Skeletal muscle satellite cell (primary cell): ENCODE measurements around the gene TELO2. TPM values are rescaled to one million over a fixed set of nuclear protein-coding genes. Genes with fewer than 3 reads are reported as not detected.

Experiments used
- H3K27me3 ChIP-seq: 2 replicates; pipeline ENCODE4 v1.7.0; 2013; ENCODE audit warnings: low read length; ENCODE audit not compliant: control insufficient read depth, insufficient read depth
- H3K36me3 ChIP-seq: 2 replicates; pipeline ENCODE4 v1.7.0; 2013; ENCODE audit warnings: mild to moderate bottlenecking, control low read depth, low read length; ENCODE audit not compliant: insufficient read depth
- H3K4me1 ChIP-seq: 2 replicates; pipeline ENCODE4 v1.7.0; 2013; ENCODE audit warnings: low read length; ENCODE audit not compliant: control insufficient read depth, insufficient read depth
- H3K4me2 ChIP-seq: 2 replicates; pipeline ENCODE4 v1.7.0; 2013; ENCODE audit warnings: mild to moderate bottlenecking, low read length
- H3K4me3 ChIP-seq: 2 replicates; pipeline ENCODE4 v1.7.0; 2013; ENCODE audit warnings: low read length
- H3K9ac ChIP-seq: 2 replicates; pipeline ENCODE4 v1.7.0; 2013; ENCODE audit warnings: mild to moderate bottlenecking, low read depth, low read length, moderate library complexity
- H3K9me3 ChIP-seq: replicated peaks from 2 replicates; pipeline ENCODE4 v1.7.0; 2013; ENCODE audit warnings: mild to moderate bottlenecking, control low read depth, low read length
- total RNA-seq: library from RNA; depleted of rRNA; stranded (reverse); fragments of >200 nt; gene quantifications from 2 replicates; pipeline ENCODE4 v1.2.3, GENCODE V29; 2012; rRNA removed

Gene TELO2
- 21.5 and 27.7 TPM in 2 replicates for total RNA-seq

DNA sequence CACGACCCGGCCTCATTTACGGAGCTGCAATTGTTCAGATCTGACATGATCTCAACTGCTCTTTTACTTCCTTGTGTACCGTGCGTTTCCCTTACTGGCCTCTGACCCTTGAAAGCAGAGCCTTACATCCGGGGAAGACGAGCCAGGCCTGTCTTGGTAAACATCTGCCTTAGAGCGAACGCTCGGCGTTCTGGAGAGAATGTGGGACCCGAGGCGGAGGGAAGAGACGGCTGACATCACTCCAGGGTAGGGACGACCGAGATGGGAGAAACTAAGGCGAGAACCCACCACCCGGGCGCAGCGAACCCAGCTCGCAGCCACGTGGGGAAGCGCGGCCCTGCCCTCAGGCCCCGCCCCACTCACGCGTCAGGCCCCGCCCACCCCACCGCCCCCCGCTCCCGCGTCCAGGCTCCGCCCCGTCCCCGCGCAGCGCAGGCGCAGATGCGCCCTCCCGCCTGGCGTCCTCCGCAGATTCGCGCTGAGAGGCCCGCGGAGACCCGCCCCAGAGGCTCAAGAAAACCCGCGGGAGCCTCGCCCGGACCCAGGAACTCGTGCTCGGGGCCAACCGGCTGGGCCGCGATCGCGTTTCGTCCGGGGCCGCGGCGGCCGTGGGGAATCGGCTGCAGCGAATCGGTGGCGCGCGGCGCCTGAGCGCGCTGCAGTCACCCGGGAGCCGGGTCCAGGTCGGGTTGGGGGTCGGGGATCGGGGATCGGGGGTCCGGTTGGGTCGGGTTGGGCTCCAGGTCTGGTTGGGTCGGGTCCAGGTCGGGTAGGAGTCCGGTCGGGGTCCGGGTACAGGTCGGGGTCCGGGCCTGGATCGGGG is at the start of gene TELO2:
TSS of gene TELO2 (plus strand) at position 438 of the 823 bp plus-strand sequence. CDS start 922 bp downstream, outside the sequence.
- Histone ChIP-seq H3K36me3 (peaks cover 28% of the 10 kb centered on the region), H3K27me3 (no peaks in the 10 kb centered on the region), H3K4me2 (peak within 1 kb of the TSS; percentile 96), H3K4me3 (peak within 1 kb of the TSS; percentile 83), H3K9me3 (no peaks in the 10 kb centered on the region), H3K9ac (peak within 1 kb of the TSS; percentile 92), H3K4me1 (peaks cover 20% of the 10 kb centered on the region)

DNA sequence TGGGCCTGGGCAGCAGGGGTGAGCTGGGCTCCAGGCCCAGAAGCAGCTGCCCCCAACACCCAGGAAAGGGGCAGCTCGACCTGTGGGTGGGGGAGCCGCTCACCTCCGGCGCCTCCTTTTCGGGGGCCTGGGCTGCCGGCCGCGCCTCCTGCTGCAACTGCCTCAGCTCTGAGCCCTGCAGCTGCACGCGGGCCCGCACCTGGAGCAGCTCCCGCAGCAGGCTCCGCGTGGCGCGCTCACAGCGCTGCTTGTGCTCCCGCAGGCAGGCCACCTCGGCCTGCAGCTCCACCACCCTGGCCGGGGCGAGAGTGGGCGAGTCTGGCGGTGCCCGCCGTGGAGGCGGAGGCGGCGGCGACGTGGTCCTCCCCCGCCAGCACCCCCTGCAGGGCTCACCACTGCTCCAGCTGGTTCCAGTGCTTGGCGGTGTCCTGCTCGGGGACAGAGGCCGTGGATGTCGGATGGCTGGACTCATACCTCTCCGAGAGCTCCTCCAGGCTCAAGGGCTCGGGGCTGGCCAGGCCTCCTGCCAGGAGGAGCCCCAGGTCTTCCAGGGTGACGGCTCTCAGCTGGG is 49.7 kb upstream of the TELO2 start:
- no peaks in the 10 kb centered on the region for H3K4me1 ChIP-seq
- H3K9me3 ChIP-seq: no peaks in the 10 kb centered on the region
- H3K4me3 ChIP-seq: no peak overlapping the region
- H3K36me3 ChIP-seq: peaks cover 6% of the 10 kb centered on the region
- no peak overlapping the region for H3K4me2 ChIP-seq
- H3K27me3 ChIP-seq: no peaks in the 10 kb centered on the region
- H3K9ac ChIP-seq: no peak overlapping the region

DNA sequence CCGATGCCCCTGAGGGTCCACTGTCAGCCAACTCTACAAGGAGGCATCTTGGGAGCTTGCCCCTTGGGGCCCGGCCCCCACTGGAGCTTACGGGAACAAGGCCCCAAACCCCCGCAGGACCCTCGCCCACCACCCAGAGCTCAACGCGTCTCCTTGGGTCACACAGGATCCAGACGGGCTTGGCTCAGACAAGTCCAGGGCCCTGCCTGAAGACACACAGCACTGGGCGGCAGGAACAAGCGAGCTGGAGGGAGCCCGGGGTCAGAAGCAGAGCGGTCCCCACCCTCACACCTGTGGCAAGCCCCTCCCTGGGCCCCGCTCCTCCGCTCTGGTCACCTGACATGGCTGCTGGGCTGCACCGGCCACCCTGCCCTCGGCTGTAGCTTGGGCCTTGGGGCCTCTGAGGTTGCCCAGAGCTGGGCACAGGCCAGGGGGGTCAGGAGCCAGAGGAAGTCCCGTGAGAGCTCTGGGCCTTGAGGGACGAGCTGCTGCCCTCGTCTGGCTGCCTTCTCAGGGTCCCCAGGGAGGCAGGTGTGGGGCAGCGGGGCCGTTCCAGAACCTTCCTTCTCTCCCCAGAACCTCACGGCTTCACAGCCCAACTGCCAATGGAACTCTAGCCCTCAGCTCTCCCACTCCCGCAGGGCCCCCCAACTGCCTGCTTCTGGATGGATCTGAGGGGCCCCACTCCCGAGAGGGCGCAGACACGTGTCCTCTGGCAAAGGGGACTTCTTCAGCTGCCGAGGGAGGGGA is 49.0 kb upstream of the TELO2 start, which contains the start of gene CCDC154:
TSS of gene CCDC154 (minus strand) at position 577 of the 750 bp plus-strand sequence. CDS start at position 343, 234 bp downstream.
- H3K4me3 ChIP-seq: no peak within 1 kb of the TSS
- no peaks in the 10 kb centered on the region for H3K9me3 ChIP-seq
- peaks cover 6% of the 10 kb centered on the region for H3K36me3 ChIP-seq
- H3K27me3 ChIP-seq: no peaks in the 10 kb centered on the region
- H3K4me2 ChIP-seq: no peak within 1 kb of the TSS
- no peak within 1 kb of the TSS for H3K9ac ChIP-seq
- H3K4me1 ChIP-seq: no peaks in the 10 kb centered on the region

DNA sequence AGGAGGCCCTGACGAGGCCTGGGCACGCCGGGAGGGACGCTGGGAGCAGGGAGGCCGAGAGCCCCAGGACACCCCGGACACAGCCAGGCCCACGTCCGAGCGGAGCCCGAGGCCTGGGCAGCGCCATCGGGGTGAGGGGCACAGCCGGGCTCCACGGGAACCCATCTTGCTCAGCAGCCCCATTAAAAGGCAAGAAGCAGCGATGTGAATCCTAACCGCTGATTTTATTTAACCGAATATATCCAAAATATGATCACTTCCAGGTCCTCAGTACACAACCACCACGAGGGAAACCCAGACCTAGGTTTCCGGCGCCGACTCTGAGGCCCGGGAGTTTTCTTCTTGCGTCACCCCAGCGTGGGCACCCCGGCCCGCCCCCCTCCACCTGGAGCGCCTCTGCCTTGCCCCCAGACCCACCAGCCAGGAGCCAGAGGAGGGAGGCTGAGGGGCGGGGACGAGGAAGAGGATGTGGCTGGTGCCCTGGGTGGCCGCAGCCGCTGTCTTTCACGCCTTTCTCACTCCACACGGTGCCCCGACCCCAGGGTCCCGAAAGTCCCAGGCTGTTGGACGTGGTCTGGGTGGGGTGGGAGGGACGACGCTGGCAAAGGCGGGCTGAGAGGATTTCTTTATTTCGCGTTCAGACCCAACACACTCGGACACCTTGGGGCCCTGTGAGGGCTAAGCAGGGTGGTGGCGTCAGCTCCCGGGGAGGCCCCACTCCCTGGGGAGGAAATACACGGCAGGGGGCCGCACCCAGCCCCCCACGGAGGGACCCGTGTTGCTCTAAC is 48.2 kb upstream of the TELO2 start:
- Histone ChIP-seq H3K9me3 (no peaks in the 10 kb centered on the region), H3K4me3 (no peak overlapping the region), H3K36me3 (peaks cover 10% of the 10 kb centered on the region), H3K9ac (no peak overlapping the region), H3K27me3 (no peaks in the 10 kb centered on the region), H3K4me2 (no peak overlapping the region), H3K4me1 (no peaks in the 10 kb centered on the region)

DNA sequence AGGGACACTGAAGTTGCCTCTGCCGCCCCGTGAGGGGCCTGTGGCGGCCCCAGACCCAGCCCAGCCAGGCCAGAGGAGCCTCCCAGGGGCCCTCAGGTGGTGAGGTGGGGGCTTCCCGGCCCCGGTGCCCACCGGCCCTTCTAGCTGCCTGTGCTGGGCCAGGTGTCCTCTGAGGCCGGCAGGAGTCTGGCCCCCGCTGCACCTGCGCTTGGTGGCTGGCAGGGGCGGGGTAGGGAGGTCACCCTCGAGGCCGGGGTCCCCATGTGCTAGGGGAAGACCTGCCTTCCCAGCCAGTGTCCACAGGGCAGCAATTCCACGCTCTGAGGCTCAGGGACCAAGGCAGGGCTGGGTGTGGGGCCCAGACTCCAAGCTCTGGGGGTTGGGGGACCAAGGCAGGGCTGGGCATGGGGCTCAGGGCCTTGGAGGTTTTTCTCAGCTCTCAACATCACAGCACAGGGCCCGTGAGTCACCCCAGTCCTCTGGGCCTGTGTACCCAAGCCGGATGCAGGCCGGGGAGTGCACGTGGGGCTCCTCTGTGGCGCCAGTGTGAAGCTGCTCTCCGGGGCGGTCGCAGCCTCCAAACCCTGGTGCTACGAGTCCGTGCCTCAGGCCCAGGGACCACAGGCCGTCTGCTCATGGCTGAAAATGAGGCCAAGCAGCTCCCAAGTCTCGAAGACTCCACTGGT is 47.5 kb upstream of the TELO2 start:
- Histone ChIP-seq H3K27me3 (no peaks in the 10 kb centered on the region), H3K4me1 (no peaks in the 10 kb centered on the region), H3K36me3 (peaks cover 13% of the 10 kb centered on the region), H3K4me2 (no peak overlapping the region), H3K4me3 (no peak overlapping the region), H3K9ac (no peak overlapping the region), H3K9me3 (no peaks in the 10 kb centered on the region)

DNA sequence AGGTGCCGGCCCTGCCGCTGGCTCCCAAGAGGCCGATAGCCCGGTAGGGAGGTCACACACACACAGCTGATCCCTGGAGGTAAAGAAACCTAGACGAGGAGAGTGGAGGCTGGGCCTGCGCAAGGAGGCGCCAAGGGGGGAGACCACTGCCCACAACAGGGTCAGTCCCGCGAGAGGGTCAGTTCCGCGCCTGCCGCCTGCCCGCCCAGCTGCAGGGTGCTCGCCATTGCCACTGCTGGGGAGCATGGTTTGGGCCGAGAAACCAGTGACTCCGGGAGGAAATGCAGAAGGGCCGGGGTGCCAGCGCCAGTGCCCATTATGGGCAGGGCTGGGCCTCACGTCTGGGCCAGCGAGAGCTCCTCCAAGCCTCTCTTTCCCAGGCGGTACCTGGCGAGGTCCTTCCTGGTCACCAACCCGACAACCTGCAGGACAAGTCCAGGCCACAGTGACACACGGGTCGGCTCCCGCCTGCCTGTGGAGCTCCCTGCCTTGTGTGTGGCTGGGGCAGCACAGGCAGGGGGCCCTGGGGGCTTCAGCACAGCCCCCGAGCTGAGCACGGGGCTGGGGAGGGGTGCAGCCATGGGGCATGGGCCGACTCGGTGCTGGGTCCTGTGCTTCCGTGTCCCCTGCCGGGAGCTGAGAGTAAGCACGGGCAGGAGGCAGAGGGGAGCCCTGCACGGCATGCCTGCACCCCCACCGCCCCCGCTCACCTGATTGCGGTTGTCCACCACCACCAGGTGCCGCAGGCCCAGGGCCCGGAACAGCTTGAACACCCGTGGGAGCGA is 46.7 kb upstream of the TELO2 start:
- no peak overlapping the region for H3K9ac ChIP-seq
- H3K9me3 ChIP-seq: no peaks in the 10 kb centered on the region
- H3K36me3 ChIP-seq: peaks cover 21% of the 10 kb centered on the region
- no peak overlapping the region for H3K4me3 ChIP-seq
- H3K4me1 ChIP-seq: no peaks in the 10 kb centered on the region
- no peak overlapping the region for H3K4me2 ChIP-seq
- no peaks in the 10 kb centered on the region for H3K27me3 ChIP-seq

DNA sequence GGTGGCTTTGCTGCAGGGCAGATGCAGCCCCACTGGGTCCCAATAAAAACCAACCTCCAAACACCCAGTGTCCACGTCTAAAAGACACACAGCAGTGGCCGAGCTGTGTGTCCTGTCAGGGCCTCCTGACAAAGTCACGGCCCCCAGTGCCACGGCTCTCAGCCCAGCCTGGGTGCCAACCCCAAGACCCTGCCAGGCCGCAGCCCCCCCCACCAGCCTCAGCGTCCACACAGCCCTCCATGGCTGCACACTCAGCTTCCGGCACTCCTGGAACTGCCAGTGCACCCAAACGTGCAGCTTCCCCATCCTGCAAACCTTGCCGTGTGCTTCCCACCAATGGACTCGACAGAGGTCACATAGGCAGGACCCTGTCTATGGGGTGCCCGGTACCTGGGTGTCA is 45.2 kb upstream of the TELO2 start:
- Histone ChIP-seq H3K9me3 (no peaks in the 10 kb centered on the region), H3K36me3 (peaks cover 34% of the 10 kb centered on the region), H3K4me2 (no peak overlapping the region), H3K4me3 (no peak overlapping the region), H3K4me1 (no peaks in the 10 kb centered on the region), H3K27me3 (no peaks in the 10 kb centered on the region), H3K9ac (no peak overlapping the region)

DNA sequence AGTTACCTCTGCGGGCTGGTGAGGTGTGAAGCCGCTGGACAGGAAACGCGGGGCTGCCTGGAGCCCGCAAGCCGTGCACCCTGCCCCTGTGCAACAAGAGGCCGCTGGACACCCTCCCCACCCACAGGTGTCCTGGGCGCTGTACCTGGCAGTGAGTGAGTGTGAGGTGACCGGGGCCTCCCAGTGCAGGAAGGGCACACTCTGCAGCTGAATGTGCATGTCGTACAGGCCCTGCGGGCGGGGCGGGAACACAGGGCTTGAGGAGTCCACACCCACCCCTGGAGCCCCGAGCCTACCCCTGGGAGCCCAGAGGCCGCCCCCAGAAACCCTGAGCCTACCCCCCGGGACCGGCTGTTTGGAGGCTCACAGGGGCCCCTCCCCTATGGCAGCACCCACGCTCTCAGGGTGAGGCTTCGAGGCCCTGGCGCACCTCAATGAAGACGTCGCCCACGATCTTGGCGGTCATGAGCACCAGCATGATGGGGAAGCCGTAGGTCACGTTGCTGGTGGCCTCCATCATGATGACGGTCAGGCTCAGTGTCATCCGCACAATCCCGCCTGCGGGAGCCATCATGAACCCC is 44.5 kb upstream of the TELO2 start:
- Histone ChIP-seq H3K4me3 (no peak overlapping the region), H3K9me3 (no peaks in the 10 kb centered on the region), H3K9ac (no peak overlapping the region), H3K27me3 (no peaks in the 10 kb centered on the region), H3K4me2 (no peak overlapping the region), H3K4me1 (no peaks in the 10 kb centered on the region), H3K36me3 (peaks cover 39% of the 10 kb centered on the region)

DNA sequence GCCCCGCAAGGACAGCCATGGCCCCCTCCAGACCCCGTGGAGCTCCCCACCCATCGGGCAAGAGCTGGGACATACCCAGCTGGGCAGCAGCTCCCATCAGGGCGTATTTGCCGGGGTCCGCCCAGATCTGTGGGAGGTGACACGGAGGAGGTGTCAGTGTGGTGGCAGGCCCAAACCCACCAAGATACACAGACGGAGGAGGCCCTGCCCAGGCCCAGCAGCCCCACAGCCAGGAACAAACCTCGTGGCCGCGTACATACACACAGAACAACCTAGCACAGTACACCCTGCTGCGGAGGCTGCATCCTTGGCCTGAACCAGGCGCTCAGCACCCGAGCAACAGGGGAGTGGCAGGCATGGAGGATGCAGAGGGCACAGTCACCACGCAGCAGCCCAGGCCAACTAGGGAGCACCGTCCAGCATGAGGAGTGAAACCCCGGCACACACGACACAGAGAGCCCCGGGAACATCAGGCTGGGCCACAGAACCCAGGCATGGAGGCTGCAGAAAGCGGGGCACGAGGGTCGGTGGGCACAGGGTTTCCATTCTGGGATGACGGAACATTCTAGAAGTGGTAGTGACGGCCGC is 43.9 kb upstream of the TELO2 start:
- H3K9me3 ChIP-seq: no peaks in the 10 kb centered on the region
- no peaks in the 10 kb centered on the region for H3K27me3 ChIP-seq
- H3K4me2 ChIP-seq: no peak overlapping the region
- H3K9ac ChIP-seq: no peak overlapping the region
- H3K4me3 ChIP-seq: no peak overlapping the region
- peaks cover 45% of the 10 kb centered on the region for H3K36me3 ChIP-seq
- H3K4me1 ChIP-seq: no peaks in the 10 kb centered on the region
